H1 (cell line): ENCODE data around the gene WDR27. TPM values are rescaled to one million over a fixed set of nuclear protein-coding genes. Genes with fewer than 3 reads are reported as not detected.

Experiments
- ASH2L ChIP-seq: fragments of 200-600, 300-600 bp; sonication (generic); IDR thresholded peaks from one replicate; pipeline ENCODE4 v1.7.1; 2017; ENCODE audit warnings: low read length
- BCL11A ChIP-seq, 2 experiments: IDR thresholded peaks; one replicate each; pipeline ENCODE4 v1.6.1; 2011; ENCODE audit warnings: low read depth in 2 of 2, low read length in 2 of 2, mild to moderate bottlenecking in 2 of 2
- CBX5 ChIP-seq: fragments of 300-800, 300-1000 bp; sonication (generic); IDR thresholded peaks from 2 replicates; pipeline ENCODE4 v1.7.1; 2016; ENCODE audit warnings: antibody characterized with exemption, low read length, low read depth
- CEBPB ChIP-seq: IDR thresholded peaks from 2 replicates; pipeline ENCODE4 v1.6.1; 2012; ENCODE audit warnings: low read depth, low read length
- CHD1 ChIP-seq: IDR thresholded peaks from 2 replicates; pipeline ENCODE4 v1.6.1; 2012; ENCODE audit warnings: low read depth, low read length, improper control_type of control experiment
- GABPA ChIP-seq: IDR thresholded peaks from 2 replicates; pipeline ENCODE4 v1.6.1; 2011; ENCODE audit warnings: mild to moderate bottlenecking, low read length, moderate library complexity, borderline replicate concordance; ENCODE audit not compliant: insufficient read depth
- PHF8 ChIP-seq: fragments of 200-600 bp; sonication (generic); conservative IDR thresholded peaks from 2 replicates; pipeline ENCODE4 v1.7.1; 2012; ENCODE audit warnings: low read depth, mild to moderate bottlenecking, inconsistent platforms, low read length, moderate library complexity
- POLR2AphosphoS5 ChIP-seq: IDR thresholded peaks from 2 replicates; pipeline ENCODE4 v1.6.1; 2011; ENCODE audit warnings: low read depth, low read length
- RBBP5 ChIP-seq: IDR thresholded peaks from 2 replicates; pipeline ENCODE4 v1.7.1; 2012; ENCODE audit warnings: low read depth, mild to moderate bottlenecking, inconsistent platforms, low read length, moderate library complexity, borderline replicate concordance
- RFX5 ChIP-seq: IDR thresholded peaks from 2 replicates; pipeline ENCODE4 v1.6.1; 2011; ENCODE audit warnings: low read depth, low read length, improper control_type of control experiment, borderline replicate concordance
- SP2 ChIP-seq: IDR thresholded peaks from 2 replicates; pipeline ENCODE4 v1.6.1; 2012; ENCODE audit warnings: mild to moderate bottlenecking, low read length, inconsistent platforms
- SRF ChIP-seq: IDR thresholded peaks from 2 replicates; pipeline ENCODE4 v1.6.1; 2011; ENCODE audit warnings: mild to moderate bottlenecking, low read depth, low read length, moderate library complexity
- TAF7 ChIP-seq: optimal IDR thresholded peaks from 2 replicates; pipeline ENCODE3; 2011; ENCODE audit warnings: low read depth, mild to moderate bottlenecking, inconsistent platforms, low read length, moderate library complexity, borderline replicate concordance
- TEAD4 ChIP-seq: IDR thresholded peaks from 2 replicates; pipeline ENCODE4 v1.6.1; 2012; ENCODE audit warnings: low read depth, low read length, inconsistent platforms, mixed read lengths
- YY1 ChIP-seq: IDR thresholded peaks from 2 replicates; pipeline ENCODE4 v1.6.1; 2011; ENCODE audit warnings: low read depth, mild to moderate bottlenecking, low read length
- polyA plus RNA-seq, 7 experiments: library from polyadenylated mRNA; depleted of rRNA in 3 of 7; stranded (reverse) in 5 of 7; unstranded in 2 of 7; fragments of >200 nt in 5 of 7; fragments of 200-250 nt in 2 of 7; gene quantifications; 1 replicate in 5 of 7; 2 replicates in 1 of 7; 4 replicates in 1 of 7; pipeline versions ENCODE4 v1.2.1 to v1.2.3, GENCODE V29; 2011 to 2013; ENCODE audit warnings: missing spikeins in 2 of 7, mixed read lengths in 2 of 7
- total RNA-seq: library from RNA; stranded (reverse); fragmentation: NEBNext Ultra II Directional; extraction: Animal tissue kit (Norgen Biotek cat#: 25700); gene quantifications from 2 replicates; pipeline ENCODE4 v1.2.1, GENCODE V29; 2021
- TF ChIP-seq, protein P1 (sequence below), 3 experiments: IDR thresholded peaks; 1 replicate in 2 of 3; 2 replicates in 1 of 3; pipeline versions ENCODE4 v1.5.1 to v1.6.1; 2011; ENCODE audit warnings: low read length in 3 of 3, mild to moderate bottlenecking in 3 of 3, inconsistent platforms in 2 of 3, low read depth in 1 of 3, moderate library complexity in 1 of 3; ENCODE audit not compliant: insufficient read depth in 1 of 3; ENCODE audit errors: control extremely low read depth in 1 of 3
- TF ChIP-seq, protein P2 (sequence below): IDR thresholded peaks from 2 replicates; pipeline ENCODE4 v1.6.1; 2012; ENCODE audit warnings: low read length, inconsistent platforms
- TF ChIP-seq, protein P3 (sequence below): IDR thresholded peaks from 2 replicates; pipeline ENCODE4 v1.6.1; 2012; ENCODE audit warnings: inconsistent platforms
- TF ChIP-seq, protein P4 (sequence below): IDR thresholded peaks from 2 replicates; pipeline ENCODE4 v1.6.1; 2011; ENCODE audit warnings: low read length, improper control_type of control experiment

WDR27 gene
- total and polyA plus RNA-seq, 2 of the 8 experiments (the other 6 are each of a cell fraction or from before 2014, with no cell fraction given), result 53.6 to 68.6 TPM

DNA sequence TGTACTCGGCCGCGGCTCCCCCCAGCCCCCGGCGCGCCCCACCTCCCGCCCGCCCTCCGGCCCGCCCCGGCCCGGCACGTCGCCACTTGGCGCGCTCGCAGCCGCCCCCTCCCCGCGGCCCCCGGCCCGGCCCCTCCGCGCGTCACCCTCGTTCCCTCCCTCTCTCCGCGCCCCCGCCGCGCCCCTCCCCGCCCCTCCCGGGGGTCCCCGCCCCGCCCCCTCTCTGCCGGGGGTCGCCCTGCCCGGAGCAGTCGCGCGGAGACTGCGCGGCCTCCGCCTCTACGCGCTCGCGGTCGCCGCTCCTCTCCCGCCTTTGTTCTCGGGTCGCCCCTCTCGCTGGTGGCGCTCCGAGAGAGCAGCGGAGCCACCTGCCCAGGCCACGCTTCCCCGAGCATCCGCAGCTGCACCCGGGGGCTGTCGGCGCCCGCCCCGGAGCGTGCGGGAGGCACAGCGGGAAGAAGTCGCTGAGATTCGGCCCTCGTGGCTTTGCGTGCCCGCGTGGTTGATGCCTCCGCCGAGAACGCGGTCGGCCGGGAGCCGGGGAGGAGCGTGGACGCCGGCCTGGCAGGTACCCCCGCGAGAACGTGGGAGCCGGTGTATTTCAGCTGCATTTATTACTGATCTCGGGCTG is 22.8 kb upstream of the WDR27 start, which contains the start of gene PHF10 (continued):
- TF ChIP-seq, protein P1, sequence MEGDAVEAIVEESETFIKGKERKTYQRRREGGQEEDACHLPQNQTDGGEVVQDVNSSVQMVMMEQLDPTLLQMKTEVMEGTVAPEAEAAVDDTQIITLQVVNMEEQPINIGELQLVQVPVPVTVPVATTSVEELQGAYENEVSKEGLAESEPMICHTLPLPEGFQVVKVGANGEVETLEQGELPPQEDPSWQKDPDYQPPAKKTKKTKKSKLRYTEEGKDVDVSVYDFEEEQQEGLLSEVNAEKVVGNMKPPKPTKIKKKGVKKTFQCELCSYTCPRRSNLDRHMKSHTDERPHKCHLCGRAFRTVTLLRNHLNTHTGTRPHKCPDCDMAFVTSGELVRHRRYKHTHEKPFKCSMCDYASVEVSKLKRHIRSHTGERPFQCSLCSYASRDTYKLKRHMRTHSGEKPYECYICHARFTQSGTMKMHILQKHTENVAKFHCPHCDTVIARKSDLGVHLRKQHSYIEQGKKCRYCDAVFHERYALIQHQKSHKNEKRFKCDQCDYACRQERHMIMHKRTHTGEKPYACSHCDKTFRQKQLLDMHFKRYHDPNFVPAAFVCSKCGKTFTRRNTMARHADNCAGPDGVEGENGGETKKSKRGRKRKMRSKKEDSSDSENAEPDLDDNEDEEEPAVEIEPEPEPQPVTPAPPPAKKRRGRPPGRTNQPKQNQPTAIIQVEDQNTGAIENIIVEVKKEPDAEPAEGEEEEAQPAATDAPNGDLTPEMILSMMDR (IDR thresholded peaks at IDR 0.05; ENCODE audit: control extremely low read depth in 1 of 3, insufficient read depth in 1 of 3, low read depth in 1 of 3, low read length in 3 of 3), result no peak
- TF ChIP-seq CEBPB, result no peak
- TF ChIP-seq ASH2L, result peak; percentile 53
- TF ChIP-seq BCL11A (IDR thresholded peaks at IDR 0.05; ENCODE audit: low read depth in 2 of 2, low read length in 2 of 2), result no peak
- TF ChIP-seq RBBP5, result no peak; the same call in 1 of the 2 replicates
- peak; percentile 86 for TF ChIP-seq POLR2AphosphoS5
- TF ChIP-seq SRF, result no peak
- TF ChIP-seq, protein P2, sequence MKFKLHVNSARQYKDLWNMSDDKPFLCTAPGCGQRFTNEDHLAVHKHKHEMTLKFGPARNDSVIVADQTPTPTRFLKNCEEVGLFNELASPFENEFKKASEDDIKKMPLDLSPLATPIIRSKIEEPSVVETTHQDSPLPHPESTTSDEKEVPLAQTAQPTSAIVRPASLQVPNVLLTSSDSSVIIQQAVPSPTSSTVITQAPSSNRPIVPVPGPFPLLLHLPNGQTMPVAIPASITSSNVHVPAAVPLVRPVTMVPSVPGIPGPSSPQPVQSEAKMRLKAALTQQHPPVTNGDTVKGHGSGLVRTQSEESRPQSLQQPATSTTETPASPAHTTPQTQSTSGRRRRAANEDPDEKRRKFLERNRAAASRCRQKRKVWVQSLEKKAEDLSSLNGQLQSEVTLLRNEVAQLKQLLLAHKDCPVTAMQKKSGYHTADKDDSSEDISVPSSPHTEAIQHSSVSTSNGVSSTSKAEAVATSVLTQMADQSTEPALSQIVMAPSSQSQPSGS, result no peak
- TF ChIP-seq TAF7, result peak; percentile 45
- TF ChIP-seq CBX5, result no peak
- no peak for TF ChIP-seq YY1
- TF ChIP-seq, protein P3, sequence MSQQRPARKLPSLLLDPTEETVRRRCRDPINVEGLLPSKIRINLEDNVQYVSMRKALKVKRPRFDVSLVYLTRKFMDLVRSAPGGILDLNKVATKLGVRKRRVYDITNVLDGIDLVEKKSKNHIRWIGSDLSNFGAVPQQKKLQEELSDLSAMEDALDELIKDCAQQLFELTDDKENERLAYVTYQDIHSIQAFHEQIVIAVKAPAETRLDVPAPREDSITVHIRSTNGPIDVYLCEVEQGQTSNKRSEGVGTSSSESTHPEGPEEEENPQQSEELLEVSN, result peak; percentile 75; the same call in 1 of the 2 replicates
- TF ChIP-seq SP2, result no peak
- no peak for TF ChIP-seq CHD1
- peak; percentile 83 for TF ChIP-seq PHF8
- TF ChIP-seq, protein P4, sequence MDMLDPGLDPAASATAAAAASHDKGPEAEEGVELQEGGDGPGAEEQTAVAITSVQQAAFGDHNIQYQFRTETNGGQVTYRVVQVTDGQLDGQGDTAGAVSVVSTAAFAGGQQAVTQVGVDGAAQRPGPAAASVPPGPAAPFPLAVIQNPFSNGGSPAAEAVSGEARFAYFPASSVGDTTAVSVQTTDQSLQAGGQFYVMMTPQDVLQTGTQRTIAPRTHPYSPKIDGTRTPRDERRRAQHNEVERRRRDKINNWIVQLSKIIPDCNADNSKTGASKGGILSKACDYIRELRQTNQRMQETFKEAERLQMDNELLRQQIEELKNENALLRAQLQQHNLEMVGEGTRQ, result no peak
- TF ChIP-seq RFX5, result no peak
- TF ChIP-seq GABPA, result no peak
- TF ChIP-seq TEAD4, result no peak; the same call in 1 of the 2 replicates
